UCSD-AML1 (cell line): ENCODE data around the gene CUX1.

ENCODE experiments used
- DNase-seq: peaks from one replicate; lab custom pipeline; 2025; ENCODE audit not compliant: unreplicated experiment; lab: John Stamatoyannopoulos, UW

CUX1 gene

GRCh38 chr7:102089175-102090098, 272.0 kb downstream of the CUX1 start:
- DNase-seq = no peak

- DNase-seq = no peak
These were observed 276.3 kb downstream of the CUX1 start for GRCh38 chr7:102093599-102094315.

- DNase-seq = no peak
These were observed 276.9 kb downstream of the CUX1 start for GRCh38 chr7:102094316-102094650.

- DNase-seq = no peak
These were observed 278.0 kb downstream of the CUX1 start for GRCh38 chr7:102095321-102096011.

- DNase-seq = no peak
These were observed 278.5 kb downstream of the CUX1 start for GRCh38 chr7:102096012-102096332.

- no peak for DNase-seq
These were observed 279.4 kb downstream of the CUX1 start for GRCh38 chr7:102096706-102097427.

- DNase-seq = no peak
These were observed 280.3 kb downstream of the CUX1 start for GRCh38 chr7:102097601-102098161.

- no peak for DNase-seq
These were observed 281.6 kb downstream of the CUX1 start for GRCh38 chr7:102098986-102099385.

GRCh38 chr7:102099474-102099873, 282.0 kb downstream of the CUX1 start:
- no peak for DNase-seq

- DNase-seq = no peak
These were observed 283.7 kb downstream of the CUX1 start for GRCh38 chr7:102101111-102101551.

GRCh38 chr7:102101926-102102325, 284.5 kb downstream of the CUX1 start:
- DNase-seq = no peak

- no peak for DNase-seq
These were observed 285.6 kb downstream of the CUX1 start for GRCh38 chr7:102103027-102103372.

GRCh38 chr7:102104245-102104644, 286.8 kb downstream of the CUX1 start:
- no peak for DNase-seq

GRCh38 chr7:102106625-102107024, 289.2 kb downstream of the CUX1 start:
- DNase-seq = no peak

GRCh38 chr7:102107474-102108104, 290.2 kb downstream of the CUX1 start:
- DNase-seq = no peak

- no peak for DNase-seq
These were observed 293.9 kb downstream of the CUX1 start for GRCh38 chr7:102111061-102112041.

- DNase-seq = no peak
These were observed 297.8 kb downstream of the CUX1 start for GRCh38 chr7:102115181-102115580.

GRCh38 chr7:102115931-102116330, 298.5 kb downstream of the CUX1 start:
- no peak for DNase-seq

- no peak for DNase-seq
These were observed 300.3 kb downstream of the CUX1 start for GRCh38 chr7:102117743-102118142.
